Stimulated activated naive CD4-positive, alpha-beta T cell (primary cell): ENCODE measurements around the gene ITGA1.
"Not testable (repeated sequence)": the region's sequence is repeated elsewhere in the genome, so short reads cannot be mapped to it uniquely, and the experiment has no call there.

Experiments used
- DNase-seq, 6 experiments: peaks; one replicate each; lab custom pipeline; 2025; lab: John Stamatoyannopoulos, UW

The ITGA1 gene

DNA sequence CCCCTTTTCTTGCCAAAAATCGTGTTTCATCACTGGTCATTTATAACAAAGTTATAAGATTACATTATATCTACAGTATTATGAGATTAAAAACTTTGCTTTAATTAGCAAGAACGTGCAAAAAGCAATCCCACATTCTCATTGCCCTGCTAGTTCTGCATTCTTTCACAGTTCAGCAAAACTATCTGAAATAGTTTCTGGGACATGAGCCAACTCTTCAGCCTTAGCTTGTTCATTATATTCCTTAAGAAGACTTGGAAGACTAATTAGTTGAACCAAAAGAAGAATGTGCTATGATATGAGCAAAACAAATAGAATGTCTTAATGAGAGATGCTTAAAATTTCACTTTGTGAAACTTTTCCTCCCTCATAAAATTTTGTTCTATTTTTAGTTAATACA, 76.7 kb downstream of the ITGA1 start:
- no peak for DNase-seq

GRCh38 chr5:52864884-52865283, 77.2 kb downstream of the ITGA1 start:
- DNase-seq = no peak

- not testable (repeated sequence) for DNase-seq
Observed at GRCh38 chr5:52865991-52866390, 78.3 kb downstream of the ITGA1 start.

DNA sequence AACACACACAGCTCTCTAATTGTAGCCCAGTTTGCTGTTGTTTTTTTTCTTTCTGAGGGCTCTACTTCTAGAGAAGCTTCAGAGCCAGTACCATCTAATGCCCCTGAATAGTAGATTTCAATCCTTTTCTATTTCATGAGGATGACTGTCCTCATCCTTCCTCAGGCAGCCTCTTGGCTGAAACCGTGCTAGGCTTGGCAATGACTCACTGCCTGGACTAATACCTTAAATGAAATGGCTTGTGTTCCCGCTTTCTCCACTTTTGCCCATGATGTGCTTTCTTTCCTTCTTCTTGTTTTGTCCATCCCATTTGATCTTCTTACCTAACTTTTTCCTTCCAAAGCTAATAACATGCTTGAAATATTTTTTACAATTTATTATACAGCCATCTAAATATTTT, 80.1 kb downstream of the ITGA1 start:
- DNase-seq = no peak

DNA sequence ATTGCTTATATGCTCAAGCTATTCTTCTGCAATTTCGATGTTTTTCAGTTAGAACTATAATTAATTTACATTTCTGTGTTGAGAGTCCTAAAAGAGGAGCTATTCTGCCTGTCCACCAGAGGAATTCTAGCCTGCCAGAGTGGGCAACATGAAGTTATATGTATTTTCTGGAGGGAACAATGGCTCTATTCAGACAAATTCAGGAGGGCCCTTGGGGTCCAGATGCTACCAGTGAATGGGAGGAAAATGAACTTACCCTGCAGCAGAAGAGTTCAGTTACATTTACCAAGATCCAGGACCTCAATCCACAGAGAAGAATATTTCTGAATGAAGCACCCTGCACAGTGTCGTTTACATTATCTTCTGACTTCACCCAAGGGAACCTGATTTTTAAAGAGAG, 80.7 kb downstream of the ITGA1 start:
- DNase-seq = no peak

GRCh38 chr5:52869391-52869790, 81.7 kb downstream of the ITGA1 start:
- DNase-seq = no peak

- DNase-seq = no peak
Observed at GRCh38 chr5:52870448-52870847, 82.7 kb downstream of the ITGA1 start.

GRCh38 chr5:52875827-52876226, 88.1 kb downstream of the ITGA1 start:
- DNase-seq = no peak

DNA sequence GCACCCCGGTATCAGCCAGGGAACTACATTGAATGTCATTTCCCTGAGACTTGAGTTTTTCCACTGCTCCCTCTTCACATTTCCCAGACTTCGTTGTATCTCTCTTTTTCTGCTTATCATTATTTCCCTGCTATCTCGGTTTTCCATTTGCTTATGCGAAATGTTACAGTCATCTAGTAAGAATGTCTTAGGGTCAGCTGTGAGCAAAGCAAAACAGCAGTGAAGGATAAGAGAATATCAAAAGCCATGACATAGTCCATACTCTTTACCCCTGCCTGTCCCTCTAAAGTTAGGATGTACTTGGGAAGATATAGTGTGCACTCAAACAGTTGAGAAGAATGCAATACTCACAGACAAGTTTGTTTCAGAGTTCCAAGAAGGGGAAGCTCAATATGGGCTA, 88.7 kb downstream of the ITGA1 start:
- DNase-seq = no peak

GRCh38 chr5:52878656-52879055, 90.9 kb downstream of the ITGA1 start:
- DNase-seq = no peak

DNA sequence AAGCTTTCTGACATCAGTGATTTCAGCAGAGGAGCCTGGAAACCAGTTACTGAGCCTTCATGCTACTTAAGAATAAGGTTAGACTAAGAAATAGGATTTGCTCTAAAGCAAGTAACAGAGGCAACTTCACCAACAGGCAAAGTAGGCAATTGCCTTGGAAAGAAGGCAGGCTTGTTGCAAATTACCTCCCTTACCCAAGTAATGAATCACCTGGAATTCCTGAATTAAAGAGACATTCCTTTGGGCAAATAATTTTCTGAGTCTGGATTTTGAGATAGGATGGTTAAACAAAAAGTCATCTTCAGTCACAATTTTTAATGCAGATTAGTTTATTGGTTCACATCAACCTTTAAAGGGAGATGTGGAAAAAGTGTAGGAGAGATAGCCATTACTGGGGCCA, 92.8 kb downstream of the ITGA1 start:
- no peak for DNase-seq

DNA sequence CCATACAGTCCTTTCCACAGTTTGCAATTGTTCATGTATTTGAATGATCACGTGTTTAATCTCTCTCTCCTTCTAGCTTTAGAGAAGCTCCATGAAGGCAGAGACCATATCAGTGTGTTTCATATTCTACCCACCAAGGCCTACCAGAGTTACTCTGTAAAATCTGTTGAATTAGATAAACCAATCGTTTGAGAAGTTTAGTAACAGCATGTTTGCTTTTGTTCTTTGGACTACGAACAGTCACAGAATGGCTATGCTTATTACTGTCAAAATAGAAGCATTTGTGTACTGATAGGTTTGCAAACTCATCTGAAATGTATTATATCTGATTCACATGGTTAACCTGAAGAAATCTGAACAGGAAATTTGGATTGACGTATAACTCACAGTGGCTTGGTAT, 93.8 kb downstream of the ITGA1 start:
- DNase-seq = no peak

DNA sequence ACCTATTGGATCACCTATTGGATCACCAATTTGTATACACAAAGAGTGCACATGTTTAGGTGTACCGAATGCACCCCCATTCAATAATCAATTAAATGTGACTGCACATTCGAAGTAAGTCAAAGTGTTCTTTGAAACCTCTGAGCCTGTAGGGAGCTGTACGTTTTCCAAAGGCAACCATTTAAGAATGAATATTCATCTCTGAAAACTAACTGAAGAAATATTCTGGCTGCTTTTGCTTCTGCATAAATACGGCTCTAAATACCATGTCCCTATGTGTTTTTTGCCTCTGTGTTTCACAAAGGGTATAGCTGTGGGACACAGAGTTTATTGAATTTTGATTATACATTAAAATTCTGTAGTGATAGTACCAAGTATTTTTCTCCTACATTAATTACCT, 95.4 kb downstream of the ITGA1 start:
- DNase-seq = no peak

DNA sequence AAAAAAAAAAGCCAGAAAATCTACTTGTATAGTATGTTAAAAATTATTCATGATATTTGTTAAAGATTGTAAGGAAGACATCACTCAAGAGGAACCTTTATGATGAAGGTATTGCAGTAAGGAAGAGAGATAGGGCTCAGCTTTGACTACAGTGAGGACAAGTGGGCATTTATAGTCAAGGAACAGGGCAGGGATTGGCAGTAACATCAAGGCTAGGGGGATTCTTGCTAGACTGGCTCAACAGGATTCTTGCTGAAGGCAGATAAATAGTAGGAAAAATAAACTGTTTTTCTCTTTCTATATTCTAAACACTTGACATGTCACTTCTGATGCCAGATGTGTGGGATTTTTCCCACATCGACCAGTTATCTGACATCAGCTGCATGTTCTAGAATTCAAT, 96.7 kb downstream of the ITGA1 start:
- no peak for DNase-seq

DNA sequence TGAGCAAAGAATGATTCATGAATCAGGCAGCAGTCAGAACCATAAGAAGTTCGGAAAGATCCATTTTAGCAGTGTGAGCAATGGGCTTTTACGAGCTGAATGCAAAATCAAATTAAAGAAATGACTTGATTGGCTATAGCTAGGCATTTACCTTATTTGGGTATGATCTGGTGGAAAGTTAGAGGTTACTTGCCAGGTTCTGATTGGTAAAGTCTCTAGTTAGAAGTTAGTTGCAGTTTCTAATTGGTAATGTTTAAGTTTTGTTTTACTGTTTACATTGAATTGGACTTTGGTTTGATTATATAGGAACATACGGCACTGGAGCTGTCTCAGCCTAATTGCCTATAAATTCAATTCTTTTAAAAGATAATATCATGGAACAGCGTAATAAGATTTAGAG, 97.9 kb downstream of the ITGA1 start:
- DNase-seq = no peak

GRCh38 chr5:52886206-52886605, 98.5 kb downstream of the ITGA1 start:
- no peak for DNase-seq

DNA sequence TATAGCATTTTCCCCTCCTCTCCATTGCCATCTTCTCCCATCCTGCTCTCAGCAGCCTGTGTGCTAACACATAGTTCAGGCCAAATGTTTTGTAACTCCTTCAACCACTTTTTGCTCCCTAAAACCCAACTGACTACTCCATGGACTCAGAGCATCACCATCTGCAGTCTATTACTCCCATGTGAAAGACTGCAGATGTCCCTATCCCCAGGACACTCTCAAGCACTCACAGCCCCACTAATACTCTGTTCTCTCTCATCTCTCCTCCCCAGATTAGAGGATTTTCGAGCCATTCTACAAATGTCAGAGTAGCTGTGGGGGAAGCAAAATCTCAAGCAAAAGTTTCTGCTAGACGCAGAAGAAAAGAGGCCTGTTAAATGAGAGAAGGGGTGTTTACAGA, 99.3 kb downstream of the ITGA1 start:
- no peak for DNase-seq

GRCh38 chr5:52888363-52888762, 100.6 kb downstream of the ITGA1 start:
- DNase-seq = no peak

DNA sequence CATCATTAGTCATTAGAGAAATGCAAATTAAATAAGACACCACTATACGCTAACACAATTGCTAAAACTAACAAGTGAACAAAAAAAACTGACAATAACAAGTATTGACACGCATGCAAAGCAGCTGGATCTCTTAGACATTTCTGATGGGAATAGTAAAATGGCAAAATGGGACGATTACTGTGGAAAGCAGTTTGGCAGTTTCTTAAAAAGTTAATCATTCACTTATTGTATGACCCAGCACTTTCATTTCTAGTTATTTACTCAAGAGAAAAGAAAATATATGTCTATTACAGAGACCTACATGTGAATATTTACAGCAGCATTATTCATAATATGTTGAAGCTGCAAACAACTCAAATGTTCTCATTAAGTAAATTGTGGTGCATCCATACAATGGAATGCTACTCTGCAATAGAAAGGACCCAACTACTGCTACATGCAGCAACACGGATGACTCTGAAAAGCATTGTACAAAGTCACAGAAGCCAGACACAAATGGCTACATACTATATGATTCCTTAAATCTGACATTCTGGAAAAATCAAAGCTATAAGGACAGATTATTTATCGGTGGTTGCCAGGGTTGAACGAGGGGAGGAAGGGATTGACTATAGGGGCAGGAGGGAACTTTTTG, 104.6 kb downstream of the ITGA1 start:
- no peak for DNase-seq

- DNase-seq = no peak
Observed at GRCh38 chr5:52893105-52893504, 105.4 kb downstream of the ITGA1 start.

- no peak for DNase-seq
Observed at GRCh38 chr5:52893863-52894262, 106.1 kb downstream of the ITGA1 start.

DNA sequence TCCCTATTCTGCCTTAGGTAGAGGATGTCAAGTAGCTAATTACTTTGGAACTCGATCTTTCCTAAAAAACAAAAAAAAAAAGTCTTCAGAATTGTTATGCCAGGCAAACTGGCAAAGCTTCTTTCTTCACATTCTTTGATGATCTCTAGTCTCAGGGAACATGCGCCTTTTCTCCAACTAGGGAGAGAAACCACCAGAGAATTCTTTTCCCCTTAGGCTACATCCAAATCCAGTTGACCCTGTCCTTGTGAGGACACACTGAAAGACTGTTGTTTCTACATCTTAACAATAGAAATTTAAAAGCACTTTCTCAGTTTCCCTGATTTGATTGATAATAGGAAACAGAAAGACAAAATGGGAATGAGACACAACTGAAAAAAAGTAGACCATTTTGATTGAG, 106.7 kb downstream of the ITGA1 start:
- DNase-seq = no peak

DNA sequence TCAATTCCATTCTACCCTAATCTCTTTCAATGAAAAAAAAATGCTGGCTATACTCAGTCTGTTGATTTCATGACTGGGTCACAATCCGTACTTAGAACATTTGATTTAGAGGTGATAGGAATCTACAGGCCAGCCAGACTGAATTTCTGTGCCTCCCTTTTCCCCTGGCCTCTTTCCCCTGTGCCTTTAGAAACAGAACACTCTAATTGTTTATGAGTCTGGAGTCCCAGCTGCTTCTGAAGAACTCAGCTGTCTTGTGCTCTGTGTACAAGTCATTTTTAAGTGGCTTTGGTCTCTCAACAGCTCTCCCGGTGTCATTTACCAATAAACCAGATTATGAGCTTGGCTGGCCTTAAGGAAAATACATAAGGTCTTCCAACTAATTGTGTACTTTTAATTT, 107.4 kb downstream of the ITGA1 start:
- DNase-seq = no peak

GRCh38 chr5:52895572-52896413, 108.1 kb downstream of the ITGA1 start:
- peak in 3 of 6 experiments; percentile 0 to 38 (median 24) for DNase-seq
